GM12874 (cell line): Measurements from ENCODE around the gene RSPRY1.

Experiments used
- CTCF ChIP-seq: IDR thresholded peaks from 2 replicates; pipeline ENCODE4 v1.5.1; 2011; ENCODE audit warnings: low read depth, mild to moderate bottlenecking, control low read depth, low read length, moderate library complexity; ENCODE audit not compliant: insufficient read depth

The RSPRY1 gene

GRCh38 chr16:57284952-57285363, 98.8 kb downstream of the RSPRY1 start:
- no peak for TF ChIP-seq CTCF

GRCh38 chr16:57285379-57285778, 99.2 kb downstream of the RSPRY1 start:
- no peak for TF ChIP-seq CTCF

- TF ChIP-seq CTCF = no peak
Measured at GRCh38 chr16:57289391-57290257, 103.5 kb downstream of the RSPRY1 start.
